ENCODE results near the gene NOP56.

- TF ChIP-seq SMC3 (IDR thresholded peaks at IDR 0.05) (no peak), PBX3 (IDR thresholded peaks at IDR 0.05) (no peak), JUNB (IDR thresholded peaks at IDR 0.05) (no peak), CTCF (IDR thresholded peaks at IDR 0.05) (no peak)
These were observed 51.5 kb downstream of the NOP56 start for GRCh38 chr20:2703716-2704475.

Data from A549 (cell line).